Testis (tissue), 3 donors: ENCODE data around the gene SLC35F5. TPM values are rescaled to one million over a fixed set of nuclear protein-coding genes. Genes with fewer than 3 reads are reported as not detected.
"Not testable (repeated sequence)": the region's sequence is repeated elsewhere in the genome, so short reads cannot be mapped to it uniquely, and the experiment has no call there.

ENCODE experiments used
- DNase-seq: peaks from one replicate; pipeline ENCODE4 v3.0.0-alpha.2; 2019
- H3K27ac ChIP-seq, 2 donors: fragments of 200-600 bp; sonication (generic); one replicate each; pipeline ENCODE4 v1.5.1; 2019
- H3K27me3 ChIP-seq: fragments of 200-600 bp; sonication (generic); one replicate; pipeline ENCODE4 v1.5.1; 2019
- H3K36me3 ChIP-seq: fragments of 200-600 bp; sonication (generic); one replicate; pipeline ENCODE4 v1.5.1; 2017; ENCODE audit warnings: low read depth; ENCODE audit errors: missing control alignments
- H3K4me1 ChIP-seq: fragments of 200-600 bp; sonication (generic); one replicate; pipeline ENCODE4 v1.5.1; 2019
- H3K4me3 ChIP-seq, 2 donors: fragments of 200-600 bp; sonication (generic); one replicate each; pipeline ENCODE4 v1.5.1; 2017 to 2019
- H3K9me3 ChIP-seq: fragments of 200-600 bp; sonication (generic); one replicate; pipeline ENCODE4 v1.5.1; 2017
- POLR2A ChIP-seq: fragments of 450-650 bp; IDR thresholded peaks from one replicate; pipeline ENCODE4 v1.6.1; 2017; ENCODE audit warnings: antibody characterized with exemption, mild to moderate bottlenecking, moderate library complexity
- WGBS, 2 donors: methylation state at CpG; one replicate each; pipeline ENCODE4 v1.1.5; 2018; 5-methylcytosine and 5-hydroxymethylcytosine counted together
- intact Hi-C: fragments of 100-400 bp; cut with DNase I; formaldehyde crosslinking; loops from one replicate; pipeline ENCODE4 v1.15.1; 2023; ENCODE audit warnings: low total_unique reads
- polyA plus RNA-seq: library from polyadenylated mRNA; stranded (reverse); fragments of 350-450 nt; fragmentation: Illumina TruSeq; extraction: RNeasy Lipid Tissue Mini Kit (QIAGEN cat#74804); gene quantifications from one replicate; pipeline ENCODE4 v1.2.3, GENCODE V29; 2014; ENCODE audit warnings: low read depth, low replicate concordance; ENCODE audit not compliant: insufficient read depth
- total RNA-seq, 2 donors: library from RNA; depleted of rRNA; stranded (reverse); fragments of >200 nt; gene quantifications; one replicate each; pipeline ENCODE4 v1.2.3, GENCODE V29; 2016
- TF ChIP-seq, protein P1 (sequence below), 3 experiments: fragments of 450-650 bp in 2 of 3; fragments of 200-600 bp in 1 of 3; sonication (generic) in 1 of 3; IDR thresholded peaks; one replicate each; pipeline ENCODE4 v1.5.1; 2016 to 2019; ENCODE audit warnings: antibody characterized with exemption in 3 of 3, mild to moderate bottlenecking in 2 of 3, moderate library complexity in 1 of 3

Gene SLC35F5
- total and polyA plus RNA-seq, 3 donors from 2014 or later: 62.1 to 110 (median 102) TPM

DNA sequence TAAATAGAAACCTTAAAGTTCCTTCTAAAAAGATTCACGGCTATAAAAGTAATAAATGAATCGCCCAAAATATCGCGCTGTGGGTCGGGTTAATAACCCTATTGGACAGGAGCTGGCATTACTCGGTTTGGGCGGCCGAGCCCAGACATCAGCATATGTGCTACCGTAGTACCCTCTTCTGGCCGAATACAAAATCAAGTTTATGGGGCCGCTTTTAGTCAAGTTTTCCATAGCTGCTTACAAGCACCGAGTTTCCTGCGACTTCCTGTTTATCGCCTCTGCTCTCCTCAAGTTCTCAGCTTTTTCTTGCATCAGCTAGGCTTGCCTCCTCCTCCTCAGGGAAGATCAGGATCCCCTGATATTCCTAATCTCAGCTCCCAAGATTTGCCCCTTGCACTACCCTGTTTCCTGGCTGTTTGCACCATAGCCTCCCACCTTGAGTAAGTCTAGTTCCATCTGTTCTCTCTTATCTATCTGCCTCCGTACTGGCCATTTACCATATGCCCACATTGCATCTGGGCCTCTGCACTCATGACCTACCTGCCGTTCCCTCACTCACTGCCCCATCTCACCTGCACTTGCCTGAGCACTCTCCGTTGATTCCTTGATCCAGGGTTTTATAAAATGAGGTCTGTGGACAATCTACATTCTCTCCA is 56.1 kb downstream of the SLC35F5 start:
- TF ChIP-seq, protein P1, sequence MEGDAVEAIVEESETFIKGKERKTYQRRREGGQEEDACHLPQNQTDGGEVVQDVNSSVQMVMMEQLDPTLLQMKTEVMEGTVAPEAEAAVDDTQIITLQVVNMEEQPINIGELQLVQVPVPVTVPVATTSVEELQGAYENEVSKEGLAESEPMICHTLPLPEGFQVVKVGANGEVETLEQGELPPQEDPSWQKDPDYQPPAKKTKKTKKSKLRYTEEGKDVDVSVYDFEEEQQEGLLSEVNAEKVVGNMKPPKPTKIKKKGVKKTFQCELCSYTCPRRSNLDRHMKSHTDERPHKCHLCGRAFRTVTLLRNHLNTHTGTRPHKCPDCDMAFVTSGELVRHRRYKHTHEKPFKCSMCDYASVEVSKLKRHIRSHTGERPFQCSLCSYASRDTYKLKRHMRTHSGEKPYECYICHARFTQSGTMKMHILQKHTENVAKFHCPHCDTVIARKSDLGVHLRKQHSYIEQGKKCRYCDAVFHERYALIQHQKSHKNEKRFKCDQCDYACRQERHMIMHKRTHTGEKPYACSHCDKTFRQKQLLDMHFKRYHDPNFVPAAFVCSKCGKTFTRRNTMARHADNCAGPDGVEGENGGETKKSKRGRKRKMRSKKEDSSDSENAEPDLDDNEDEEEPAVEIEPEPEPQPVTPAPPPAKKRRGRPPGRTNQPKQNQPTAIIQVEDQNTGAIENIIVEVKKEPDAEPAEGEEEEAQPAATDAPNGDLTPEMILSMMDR (IDR thresholded peaks at IDR 0.05): no peak
- TF ChIP-seq POLR2A: no peak
- no peaks in the 10 kb centered on the region for H3K9me3 ChIP-seq
- DNase-seq: no peak
- H3K4me3 ChIP-seq: no peak overlapping the region
- no peaks in the 10 kb centered on the region for H3K36me3 ChIP-seq
- no peaks in the 10 kb centered on the region for H3K27me3 ChIP-seq
- no peak overlapping the region for H3K27ac ChIP-seq
- WGBS, 2 donors: 59 to 67% methylated on average over 17 of the region's 17 CpGs
- no peaks in the 10 kb centered on the region for H3K4me1 ChIP-seq
- intact Hi-C loops: no loop called here

DNA sequence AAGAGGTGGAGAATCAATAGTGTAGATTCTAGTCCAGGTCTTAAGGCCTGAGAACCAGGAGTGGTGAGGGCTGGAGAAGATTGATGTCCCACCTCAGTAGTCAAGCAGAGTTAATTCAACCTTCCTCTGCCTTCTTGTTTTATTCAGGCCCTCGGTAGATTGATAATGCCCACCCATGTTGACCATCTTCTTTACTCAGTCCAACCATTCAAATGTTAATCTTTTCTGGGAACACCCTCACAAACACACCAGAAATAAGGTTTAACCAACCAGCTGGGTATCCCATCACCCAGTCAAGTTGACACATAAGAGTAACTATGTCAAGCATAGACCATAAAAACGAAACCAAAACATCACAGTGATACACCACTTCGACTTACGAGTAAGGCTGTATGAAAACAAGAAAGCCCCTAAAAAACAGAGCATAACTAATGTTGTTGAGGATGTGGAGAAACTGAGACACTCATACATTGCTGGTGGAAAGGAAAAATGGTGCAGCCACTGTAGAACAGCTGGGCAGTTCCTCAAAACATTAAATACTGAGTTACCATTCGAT is 57.5 kb downstream of the SLC35F5 start:
- no peaks in the 10 kb centered on the region for H3K27me3 ChIP-seq
- no peaks in the 10 kb centered on the region for H3K36me3 ChIP-seq
- no peak for DNase-seq
- intact Hi-C loops: no loop called here
- H3K4me1 ChIP-seq: no peaks in the 10 kb centered on the region
- no peaks in the 10 kb centered on the region for H3K9me3 ChIP-seq
- no peak overlapping the region for H3K4me3 ChIP-seq
- WGBS, 2 donors: 90 to 91% methylated on average over 5 of the region's 5 CpGs
- H3K27ac ChIP-seq: no peak overlapping the region
- TF ChIP-seq POLR2A: no peak
- TF ChIP-seq, protein P1 (IDR thresholded peaks at IDR 0.05): no peak

DNA sequence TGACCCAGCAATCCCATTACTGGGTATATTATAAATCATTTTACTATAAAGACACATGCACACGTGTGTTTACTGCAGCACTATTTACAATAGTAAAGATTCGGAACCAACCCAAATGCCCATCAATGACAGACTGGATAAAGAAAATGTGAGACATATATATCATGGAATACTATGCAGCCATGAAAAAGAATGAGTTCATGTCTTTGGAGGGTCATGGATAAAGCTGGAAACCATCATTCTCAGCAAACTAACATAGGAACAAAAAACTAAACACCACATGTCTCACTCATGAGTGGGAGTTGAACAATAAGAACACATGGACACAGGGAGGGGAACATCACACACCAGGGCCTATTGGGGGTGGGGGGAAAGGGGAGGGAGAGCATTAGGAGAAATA is 58.2 kb downstream of the SLC35F5 start:
- H3K27ac ChIP-seq, H3K4me3 ChIP-seq, H3K4me1 ChIP-seq, DNase-seq, H3K27me3 ChIP-seq, H3K36me3 ChIP-seq, H3K9me3 ChIP-seq, intact Hi-C loops: not testable (repeated sequence)
- 89 to 95% methylated on average over 2 of the region's 2 CpGs for WGBS, 2 donors

DNA sequence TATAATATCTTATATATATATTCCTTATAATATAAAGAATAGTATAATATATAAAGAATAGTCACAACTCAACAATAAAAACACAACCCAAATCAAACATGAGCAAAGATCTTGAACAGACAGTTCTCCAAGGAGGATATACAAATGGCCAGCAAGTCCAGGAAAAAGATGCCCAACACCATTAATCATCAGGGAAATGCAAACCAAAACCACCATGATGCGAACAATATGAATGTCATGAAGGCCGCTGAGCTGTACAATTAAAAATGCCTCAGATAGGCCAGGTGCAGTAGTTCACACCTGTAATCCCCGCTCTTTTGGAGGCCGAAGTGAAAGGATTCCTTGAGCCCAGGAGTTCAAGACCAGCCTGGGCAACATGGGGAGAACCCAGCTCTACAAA is 58.9 kb downstream of the SLC35F5 start:
- H3K4me1 ChIP-seq: no peaks in the 10 kb centered on the region
- no peaks in the 10 kb centered on the region for H3K9me3 ChIP-seq
- no peaks in the 10 kb centered on the region for H3K27me3 ChIP-seq
- H3K36me3 ChIP-seq: no peaks in the 10 kb centered on the region
- no peak overlapping the region for H3K27ac ChIP-seq
- intact Hi-C loops: no loop called here
- no peak overlapping the region for H3K4me3 ChIP-seq
- DNase-seq: no peak
- WGBS, 2 donors: 94 to 97% methylated on average over 4 of the region's 4 CpGs
- TF ChIP-seq POLR2A: no peak
- TF ChIP-seq, protein P1 (IDR thresholded peaks at IDR 0.05): no peak

DNA sequence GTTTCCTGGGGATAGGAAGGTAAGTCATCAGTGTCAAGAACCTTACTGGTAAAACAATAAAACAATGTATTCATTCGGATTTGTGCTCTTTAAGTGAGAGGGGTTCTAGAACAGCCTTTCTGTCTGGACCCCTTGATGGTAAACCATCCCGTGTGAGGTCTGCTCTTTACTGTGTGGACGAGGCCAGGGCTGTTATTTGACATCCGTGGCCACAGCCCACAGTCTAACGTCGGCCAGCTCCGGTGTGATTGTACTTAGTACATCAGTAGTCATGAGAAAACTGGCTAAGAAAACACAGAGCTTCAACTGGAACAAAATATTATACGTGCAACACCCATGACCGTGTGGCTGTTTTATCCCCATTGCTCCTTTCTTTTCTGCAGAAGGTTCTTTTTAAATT is 62.0 kb downstream of the SLC35F5 start:
- Histone ChIP-seq H3K9me3 (no peaks in the 10 kb centered on the region), H3K4me1 (no peaks in the 10 kb centered on the region), H3K36me3 (no peaks in the 10 kb centered on the region), H3K27ac (no peak overlapping the region), H3K27me3 (no peaks in the 10 kb centered on the region), H3K4me3 (no peak overlapping the region)
- WGBS, 2 donors: 61 to 69% methylated on average over 9 of the region's 9 CpGs
- TF ChIP-seq, protein P1 (IDR thresholded peaks at IDR 0.05): no peak
- TF ChIP-seq POLR2A: no peak
- no peak for DNase-seq
- intact Hi-C loops: no loop called here
